ENCODE measurements around the gene KSR1. TPM values are rescaled to one million over a fixed set of nuclear protein-coding genes. Genes with fewer than 3 reads are reported as not detected.
A peak's percentile ranks its signal among the peaks of the same experiment; 100 is the strongest.
"Not testable (repeated sequence)": the region's sequence is repeated elsewhere in the genome, so short reads cannot be mapped to it uniquely, and the experiment has no call there.

The KSR1 gene
- total RNA-seq, 1 donor from 2014 or later = 90.2 TPM

DNA sequence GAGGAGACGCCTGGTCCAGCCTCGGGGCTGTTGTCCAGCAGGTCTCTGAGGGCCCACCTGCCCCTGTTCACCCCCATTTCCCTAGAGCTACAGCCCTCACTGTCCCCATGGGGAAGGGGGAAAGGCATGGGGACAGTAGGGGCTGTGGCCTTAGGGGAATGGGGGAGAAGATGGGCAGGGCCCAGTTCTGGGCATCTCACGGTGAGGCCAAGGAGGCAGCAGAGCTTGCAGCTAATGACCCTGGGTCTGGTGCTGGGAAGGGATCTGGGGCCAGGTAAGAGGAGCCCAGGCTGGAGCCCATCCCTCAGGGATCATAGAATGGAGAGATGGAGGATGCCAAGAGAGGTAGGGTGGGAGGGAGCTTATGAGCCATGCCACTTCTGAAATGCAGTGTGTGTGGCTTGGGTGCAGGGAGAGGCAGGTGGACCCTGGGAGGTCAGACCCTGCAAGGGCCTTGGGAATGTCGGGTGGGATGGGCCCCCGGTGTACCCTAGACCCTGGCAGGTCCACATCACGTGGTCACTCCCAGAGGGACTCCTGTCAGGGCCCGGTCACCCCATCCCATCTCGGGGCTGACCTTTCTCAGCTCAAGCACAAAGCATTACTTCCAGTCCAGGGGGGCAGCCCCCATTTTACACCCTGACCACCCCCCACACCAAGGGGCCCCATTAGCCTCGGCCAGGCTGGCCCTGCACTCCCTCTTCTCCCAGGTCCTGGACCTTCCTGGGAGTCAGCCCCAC lies 35.9 kb upstream of the KSR1 start:
- peaks cover 2% of the 10 kb centered on the region for H3K27me3 ChIP-seq (ENCODE audit: insufficient read depth, low read length)
- no peaks in the 10 kb centered on the region for H4K20me1 ChIP-seq (ENCODE audit: insufficient read depth, low read length)
- Mint-ChIP-seq H3K4me1 (ENCODE audit: low read depth, unreplicated experiment) (peaks cover 6% of the 10 kb centered on the region), H3K9me3 (ENCODE audit: unreplicated experiment) (peaks cover 2% of the 10 kb centered on the region), H3K27me3 (ENCODE audit: low read depth, unreplicated experiment) (peaks cover 16% of the 10 kb centered on the region), H3K4me3 (ENCODE audit: unreplicated experiment) (no peak overlapping the region), H3K27ac (ENCODE audit: unreplicated experiment) (no peak overlapping the region), H3K36me3 (ENCODE audit: low read depth, unreplicated experiment) (peaks cover 1% of the 10 kb centered on the region)
- DNase-seq (ENCODE audit: low read depth) (no peak), FAIRE-seq (no peak)
- H3K27ac ChIP-seq (ENCODE audit: low read depth, low read length) = no peak overlapping the region
- no peak for TF ChIP-seq CTCF (IDR thresholded peaks at IDR 0.05; ENCODE audit: insufficient read depth, low read depth, low read length)
- no peak for TF ChIP-seq EZH2 (IDR thresholded peaks at IDR 0.05; ENCODE audit: insufficient read depth, low read length)
- no peaks in the 10 kb centered on the region for H3K36me3 ChIP-seq (ENCODE audit: insufficient read depth, low read length)
- H3K4me1 ChIP-seq (ENCODE audit: insufficient read depth, low read length) = no peaks in the 10 kb centered on the region
- no peak overlapping the region for H3K4me2 ChIP-seq (ENCODE audit: low read length)
- no peaks in the 10 kb centered on the region for H3K79me2 ChIP-seq (ENCODE audit: insufficient read depth, low read length)
- no peak overlapping the region for H3K4me3 ChIP-seq (ENCODE audit: insufficient read depth, low read depth, low read length)
- H2AFZ ChIP-seq (ENCODE audit: low read depth, low read length) = no peak overlapping the region
- no peak overlapping the region for H3K9ac ChIP-seq (ENCODE audit: low read length)
- no peaks in the 10 kb centered on the region for H3K9me3 ChIP-seq (ENCODE audit: insufficient read depth, low read depth, low read length)

DNA sequence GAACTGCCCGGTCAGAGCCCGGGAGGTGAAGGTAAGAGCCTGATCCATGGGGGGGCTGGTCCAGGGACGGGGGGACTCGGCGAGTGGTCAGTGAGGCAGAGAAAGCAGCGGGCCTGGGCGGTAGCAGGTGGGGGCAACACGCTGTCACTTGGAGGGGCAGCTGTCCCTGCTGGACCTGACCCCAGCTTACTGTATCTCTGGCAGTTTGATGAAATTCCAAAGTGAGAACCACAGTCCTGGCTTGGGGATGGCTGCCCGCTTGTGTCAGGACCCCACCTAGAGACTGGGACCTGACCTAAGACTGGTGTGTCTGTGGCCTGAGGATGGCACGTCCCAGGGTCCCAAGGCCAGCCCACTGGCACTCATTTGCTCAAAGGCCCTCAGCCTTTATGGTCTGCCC lies 35.1 kb upstream of the KSR1 start:
- peaks cover 2% of the 10 kb centered on the region for H3K9me3 Mint-ChIP-seq (ENCODE audit: unreplicated experiment)
- FAIRE-seq = no peak
- no peak overlapping the region for H3K4me2 ChIP-seq (ENCODE audit: low read length)
- no peaks in the 10 kb centered on the region for H4K20me1 ChIP-seq (ENCODE audit: insufficient read depth, low read length)
- no peak overlapping the region for H3K27ac ChIP-seq (ENCODE audit: low read depth, low read length)
- H3K36me3 Mint-ChIP-seq (ENCODE audit: low read depth, unreplicated experiment) = peaks cover 1% of the 10 kb centered on the region
- no peak for DNase-seq (ENCODE audit: low read depth)
- H3K27me3 Mint-ChIP-seq (ENCODE audit: low read depth, unreplicated experiment) = peaks cover 16% of the 10 kb centered on the region
- no peak overlapping the region for H3K9ac ChIP-seq (ENCODE audit: low read length)
- H3K4me1 Mint-ChIP-seq (ENCODE audit: low read depth, unreplicated experiment) = peaks cover 6% of the 10 kb centered on the region
- no peaks in the 10 kb centered on the region for H3K27me3 ChIP-seq (ENCODE audit: insufficient read depth, low read length)
- peak overlapping the region; percentile 19 for H3K27ac Mint-ChIP-seq (ENCODE audit: unreplicated experiment)
- no peaks in the 10 kb centered on the region for H3K4me1 ChIP-seq (ENCODE audit: insufficient read depth, low read length)
- TF ChIP-seq CTCF (IDR thresholded peaks at IDR 0.05; ENCODE audit: insufficient read depth, low read depth, low read length) = no peak
- TF ChIP-seq EZH2 (IDR thresholded peaks at IDR 0.05; ENCODE audit: insufficient read depth, low read length) = no peak
- no peak overlapping the region for H3K4me3 ChIP-seq (ENCODE audit: insufficient read depth, low read depth, low read length)
- H2AFZ ChIP-seq (ENCODE audit: low read depth, low read length) = no peak overlapping the region
- no peak overlapping the region for H3K4me3 Mint-ChIP-seq (ENCODE audit: unreplicated experiment)
- H3K9me3 ChIP-seq (ENCODE audit: insufficient read depth, low read depth, low read length) = no peaks in the 10 kb centered on the region
- H3K79me2 ChIP-seq (ENCODE audit: insufficient read depth, low read length) = no peaks in the 10 kb centered on the region
- no peaks in the 10 kb centered on the region for H3K36me3 ChIP-seq (ENCODE audit: insufficient read depth, low read length)

DNA sequence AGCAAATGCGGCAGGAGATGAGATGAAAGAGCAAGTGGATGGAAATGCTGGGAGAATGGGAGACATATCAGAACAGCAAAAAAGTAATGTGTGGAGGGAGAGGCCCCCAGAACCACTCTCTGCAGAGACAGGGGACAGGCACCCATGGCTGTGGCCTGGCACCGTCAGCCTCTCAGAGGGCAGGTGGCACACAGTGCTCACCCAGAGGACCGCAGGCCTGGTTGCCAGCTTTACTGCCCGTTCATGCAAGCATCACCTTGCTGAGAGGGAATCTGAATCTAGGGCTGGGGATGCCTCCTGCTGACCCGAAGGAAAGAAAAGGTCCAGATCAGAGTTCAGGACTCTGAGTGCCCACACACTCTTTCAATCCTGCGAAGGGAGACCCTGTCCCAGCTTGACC lies 34.6 kb upstream of the KSR1 start:
- not testable (repeated sequence) for H3K9me3 Mint-ChIP-seq (ENCODE audit: unreplicated experiment); FAIRE-seq

More for the DNA sequence above, 34.6 kb upstream of the KSR1 start:
- H3K4me3 ChIP-seq (ENCODE audit: insufficient read depth, low read depth, low read length); H3K79me2 ChIP-seq (ENCODE audit: insufficient read depth, low read length); H4K20me1 ChIP-seq (ENCODE audit: insufficient read depth, low read length); DNase-seq (ENCODE audit: low read depth); H3K27me3 ChIP-seq (ENCODE audit: insufficient read depth, low read length); H3K27ac ChIP-seq (ENCODE audit: low read depth, low read length); H2AFZ ChIP-seq (ENCODE audit: low read depth, low read length); H3K4me3 Mint-ChIP-seq (ENCODE audit: unreplicated experiment); H3K9ac ChIP-seq (ENCODE audit: low read length); H3K4me1 Mint-ChIP-seq (ENCODE audit: low read depth, unreplicated experiment); H3K36me3 Mint-ChIP-seq (ENCODE audit: low read depth, unreplicated experiment); H3K4me1 ChIP-seq (ENCODE audit: insufficient read depth, low read length); H3K9me3 ChIP-seq (ENCODE audit: insufficient read depth, low read depth, low read length); H3K36me3 ChIP-seq (ENCODE audit: insufficient read depth, low read length); H3K4me2 ChIP-seq (ENCODE audit: low read length): not testable (repeated sequence)
- peaks cover 16% of the 10 kb centered on the region for H3K27me3 Mint-ChIP-seq (ENCODE audit: low read depth, unreplicated experiment)
- H3K27ac Mint-ChIP-seq (ENCODE audit: unreplicated experiment) = peak overlapping the region; percentile 19
